Esophagus squamous epithelium (tissue), 4 donors: ENCODE data around the gene MRPL37.

Experiments
- POLR2A ChIP-seq, 4 donors: fragments of 450-650 bp; IDR thresholded peaks; one replicate each; pipeline ENCODE4 v1.6.1; 2017; ENCODE audit warnings: antibody characterized with exemption in 4 of 4, mild to moderate bottlenecking in 4 of 4, moderate library complexity in 3 of 4
- TF ChIP-seq, protein P1 (sequence below), 6 experiments: fragments of 450-650 bp in 4 of 6; fragments of 200-600 bp in 2 of 6; sonication (generic) in 2 of 6; IDR thresholded peaks; one replicate each; pipeline ENCODE4 v1.5.1; 2016 to 2019; ENCODE audit warnings: antibody characterized with exemption in 6 of 6, mild to moderate bottlenecking in 4 of 6, moderate library complexity in 4 of 6

DNA sequence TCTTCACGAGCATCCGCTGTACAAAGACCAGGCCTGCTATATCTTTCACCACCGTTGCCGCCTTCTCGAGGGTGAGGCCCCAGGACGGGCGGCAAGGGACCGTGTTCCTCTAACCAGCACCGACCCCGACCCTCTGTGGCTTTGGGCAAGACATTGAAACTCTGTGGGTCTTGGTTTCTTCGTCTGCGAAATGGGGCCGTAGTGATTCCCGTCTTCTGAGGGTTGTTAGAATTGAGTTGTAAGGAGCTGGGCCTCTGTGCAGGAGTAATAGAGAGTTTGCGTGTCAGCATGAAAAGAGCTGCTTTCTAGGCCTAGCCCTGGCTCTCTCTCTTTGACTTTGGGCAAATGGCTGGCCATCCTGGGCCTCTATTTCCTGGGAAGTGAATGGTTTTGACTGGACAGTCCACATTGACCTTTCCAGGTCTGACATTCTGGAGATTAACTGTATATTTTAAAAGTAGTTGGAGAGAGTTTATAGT is 591 bp downstream of the MRPL37 start:
- TF ChIP-seq, protein P1, sequence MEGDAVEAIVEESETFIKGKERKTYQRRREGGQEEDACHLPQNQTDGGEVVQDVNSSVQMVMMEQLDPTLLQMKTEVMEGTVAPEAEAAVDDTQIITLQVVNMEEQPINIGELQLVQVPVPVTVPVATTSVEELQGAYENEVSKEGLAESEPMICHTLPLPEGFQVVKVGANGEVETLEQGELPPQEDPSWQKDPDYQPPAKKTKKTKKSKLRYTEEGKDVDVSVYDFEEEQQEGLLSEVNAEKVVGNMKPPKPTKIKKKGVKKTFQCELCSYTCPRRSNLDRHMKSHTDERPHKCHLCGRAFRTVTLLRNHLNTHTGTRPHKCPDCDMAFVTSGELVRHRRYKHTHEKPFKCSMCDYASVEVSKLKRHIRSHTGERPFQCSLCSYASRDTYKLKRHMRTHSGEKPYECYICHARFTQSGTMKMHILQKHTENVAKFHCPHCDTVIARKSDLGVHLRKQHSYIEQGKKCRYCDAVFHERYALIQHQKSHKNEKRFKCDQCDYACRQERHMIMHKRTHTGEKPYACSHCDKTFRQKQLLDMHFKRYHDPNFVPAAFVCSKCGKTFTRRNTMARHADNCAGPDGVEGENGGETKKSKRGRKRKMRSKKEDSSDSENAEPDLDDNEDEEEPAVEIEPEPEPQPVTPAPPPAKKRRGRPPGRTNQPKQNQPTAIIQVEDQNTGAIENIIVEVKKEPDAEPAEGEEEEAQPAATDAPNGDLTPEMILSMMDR (IDR thresholded peaks at IDR 0.05) = no peak
- no peak for TF ChIP-seq POLR2A (IDR thresholded peaks at IDR 0.05)
